Mucosa of gallbladder (tissue), 1 donor: ENCODE results near the gene GFPT1. TPM values are rescaled to one million over a fixed set of nuclear protein-coding genes. Genes with fewer than 3 reads are reported as not detected.
"Not testable (repeated sequence)": the region's sequence is repeated elsewhere in the genome, so short reads cannot be mapped to it uniquely, and the experiment has no call there.

Experiments used
- DNase-seq: peaks from one replicate; pipeline ENCODE4 v3.0.0-alpha.2; 2020; ENCODE audit warnings: low spot score
- total RNA-seq: library from RNA; stranded (reverse); gene quantifications from one replicate; pipeline ENCODE4 v1.2.1, GENCODE V29; 2021
- donor health status: DM: no; HTN: no; CAD: no.

Gene GFPT1
- total RNA-seq, 1 donor from 2014 or later, result 108 TPM

- DNase-seq, result no peak
Observed at GRCh38 chr2:69383176-69383812, 3.7 kb downstream of the GFPT1 start.

GRCh38 chr2:69382547-69382946, 4.5 kb downstream of the GFPT1 start:
- DNase-seq, result no peak

- DNase-seq, result no peak
Observed at GRCh38 chr2:69381337-69381737, 5.7 kb downstream of the GFPT1 start.

DNA sequence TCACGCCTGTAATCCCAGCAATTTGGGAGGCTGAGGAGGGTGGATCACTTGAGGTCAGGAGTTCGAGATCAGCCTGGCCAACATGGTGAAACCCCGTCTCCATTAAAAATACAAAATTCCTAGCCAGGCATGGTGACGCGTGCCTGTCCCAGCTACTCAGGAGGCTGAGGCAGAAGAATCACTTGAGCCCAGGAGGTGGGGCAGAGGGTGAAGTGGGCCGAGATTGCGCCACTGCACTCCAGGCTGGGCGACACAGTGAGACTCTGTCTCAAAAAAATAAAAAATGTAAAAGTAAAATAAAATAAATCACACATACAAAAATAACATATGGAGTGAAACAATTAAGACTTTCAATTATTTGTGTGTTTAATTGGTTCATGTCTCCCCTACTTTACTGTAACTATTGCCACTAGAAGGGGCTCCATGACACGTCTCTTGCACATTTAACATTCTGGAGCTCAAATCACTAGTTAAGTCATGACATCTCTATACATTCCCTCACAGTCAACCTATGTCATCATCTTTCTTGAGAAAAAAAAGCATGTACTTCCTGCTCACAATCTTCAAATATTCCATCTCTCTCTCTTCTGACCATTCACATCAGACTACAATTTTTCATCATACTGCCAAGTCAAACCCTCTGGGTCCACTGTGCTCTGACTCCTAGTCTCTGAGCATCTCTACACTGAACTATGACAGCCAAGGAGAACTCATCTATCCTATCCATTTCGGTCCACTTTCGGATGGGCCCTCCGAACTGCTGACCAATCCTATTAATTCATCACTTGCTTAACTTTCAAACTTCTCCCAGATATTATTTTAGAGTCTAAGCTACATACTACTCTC, 6.7 kb downstream of the GFPT1 start:
- DNase-seq, result no peak

DNA sequence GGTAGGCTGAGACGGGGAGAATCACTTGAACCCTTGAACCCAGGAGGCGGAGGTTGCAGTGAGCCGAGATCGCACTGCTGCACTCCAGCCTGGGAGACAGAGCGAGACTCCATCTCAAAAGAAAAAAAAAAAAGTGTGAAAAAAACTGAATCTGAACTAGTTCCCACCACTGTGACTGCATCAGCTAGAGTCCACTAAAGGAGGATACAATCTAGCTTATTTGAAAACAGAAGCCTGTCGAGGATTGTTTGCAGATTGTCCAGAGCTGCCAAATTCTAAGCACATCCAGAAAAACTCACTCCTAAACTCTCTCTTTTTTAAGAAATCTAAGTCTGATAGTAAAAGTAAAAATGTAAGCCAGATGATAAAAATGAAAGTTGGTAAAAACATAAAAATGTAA, 10.6 kb downstream of the GFPT1 start:
- no peak for DNase-seq

- peak; percentile 13 for DNase-seq
Observed at GRCh38 chr2:69375494-69376353, 11.3 kb downstream of the GFPT1 start.

DNA sequence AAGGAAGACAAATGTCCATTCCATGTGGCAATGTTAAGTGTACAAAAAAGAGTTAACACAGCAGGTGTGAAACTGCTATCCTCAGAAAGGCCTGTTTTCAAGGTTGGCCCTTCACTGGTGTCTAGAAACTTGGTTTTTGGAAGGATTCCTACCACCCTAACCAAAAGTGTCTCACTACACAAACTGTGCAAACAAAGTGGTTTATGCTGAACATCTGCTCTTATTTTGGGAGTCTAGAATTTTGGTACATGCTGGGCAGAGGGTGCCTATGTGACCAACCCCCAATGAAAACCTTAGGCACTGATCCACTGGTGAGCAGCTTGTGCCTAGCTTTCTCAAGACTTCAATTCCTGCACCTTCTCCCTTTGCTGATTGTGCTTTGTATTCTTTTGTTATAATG, 14.3 kb downstream of the GFPT1 start:
- no peak for DNase-seq

DNA sequence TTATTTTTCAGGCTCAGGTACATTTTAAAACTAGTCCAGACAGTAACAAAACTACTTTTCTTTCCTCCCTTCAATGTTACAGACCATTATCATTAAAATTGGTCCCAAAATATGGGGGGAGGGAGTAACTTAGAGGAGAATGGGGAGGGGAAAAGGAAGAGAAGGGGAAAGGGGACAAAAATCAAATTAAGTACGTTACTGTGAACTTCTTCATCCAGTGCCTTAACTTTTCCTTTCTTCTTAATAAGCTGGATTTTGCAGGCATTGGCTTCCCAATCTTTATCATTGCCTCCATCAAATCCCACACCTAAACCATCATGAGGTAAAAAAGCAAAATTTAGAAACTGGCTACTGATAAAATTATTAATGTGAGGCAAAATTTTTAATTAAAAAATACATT, 17.2 kb downstream of the GFPT1 start:
- no peak for DNase-seq

DNA sequence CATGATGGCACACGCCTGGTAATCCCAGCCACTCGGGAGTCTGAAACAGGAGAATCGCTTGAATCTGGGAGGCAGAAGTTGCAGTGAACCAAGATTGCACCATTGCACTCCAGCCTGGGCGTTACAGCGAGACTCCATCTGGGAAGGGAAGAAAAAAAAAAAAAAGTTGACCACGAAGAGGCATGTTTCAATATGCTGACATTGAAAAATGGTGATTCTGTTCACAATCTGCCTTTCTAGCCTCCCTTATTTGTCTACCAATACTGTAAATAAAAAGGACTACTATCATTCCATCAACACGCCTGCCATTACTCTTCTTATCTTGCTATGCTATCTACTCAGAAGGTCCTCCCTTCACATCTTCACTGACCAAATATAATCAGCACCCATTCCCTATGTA, 18.4 kb downstream of the GFPT1 start:
- DNase-seq, result no peak

DNA sequence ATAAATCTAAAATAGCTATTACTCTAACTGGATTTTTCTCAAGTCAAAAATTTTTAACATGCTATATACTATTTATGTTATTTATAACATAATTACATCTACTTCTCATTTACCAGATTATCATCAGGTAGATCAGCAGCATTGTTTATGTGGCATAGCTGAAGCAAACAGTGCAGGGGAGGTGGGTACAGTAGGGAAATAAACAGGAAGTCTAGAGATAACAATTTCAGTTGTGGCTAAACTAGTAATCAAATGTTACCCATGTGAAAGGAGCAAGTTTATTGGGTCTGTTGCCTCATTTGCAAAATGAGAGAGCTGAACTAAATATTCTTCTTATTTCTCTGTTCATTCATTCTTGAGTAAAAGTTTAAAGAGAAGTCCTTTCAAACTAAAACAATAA, 27.7 kb downstream of the GFPT1 start:
- no peak for DNase-seq

- no peak for DNase-seq
Observed at GRCh38 chr2:69358914-69359313, 28.1 kb downstream of the GFPT1 start.

DNA sequence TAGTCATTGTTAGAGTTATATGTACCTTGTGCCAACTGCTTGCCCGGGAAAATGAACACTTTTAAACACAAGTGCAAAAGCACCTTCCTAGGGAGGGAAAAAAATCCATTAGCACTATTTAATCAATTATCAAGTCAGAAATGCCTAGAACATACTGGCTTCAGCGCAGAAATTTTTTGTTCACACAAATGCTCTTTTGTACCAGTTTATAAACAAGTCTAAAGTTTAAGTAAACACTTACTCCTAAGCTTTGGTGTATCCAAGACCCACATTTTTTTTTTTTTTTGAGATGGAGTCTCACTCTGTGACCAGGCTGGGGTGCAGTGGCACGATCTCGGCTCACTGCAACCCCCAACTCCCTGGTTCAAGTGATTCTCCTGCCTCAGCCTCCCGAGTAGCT, 30.6 kb downstream of the GFPT1 start:
- DNase-seq, result no peak

- not testable (repeated sequence) for DNase-seq
Observed at GRCh38 chr2:69354976-69355375, 32.1 kb downstream of the GFPT1 start.

- no peak for DNase-seq
Observed at GRCh38 chr2:69353360-69353759, 33.7 kb downstream of the GFPT1 start.

GRCh38 chr2:69348781-69349180, 38.2 kb downstream of the GFPT1 start:
- no peak for DNase-seq

- DNase-seq, result no peak
Observed at GRCh38 chr2:69345434-69345833, 41.6 kb downstream of the GFPT1 start.

GRCh38 chr2:69344305-69344704, 42.7 kb downstream of the GFPT1 start:
- DNase-seq, result no peak

DNA sequence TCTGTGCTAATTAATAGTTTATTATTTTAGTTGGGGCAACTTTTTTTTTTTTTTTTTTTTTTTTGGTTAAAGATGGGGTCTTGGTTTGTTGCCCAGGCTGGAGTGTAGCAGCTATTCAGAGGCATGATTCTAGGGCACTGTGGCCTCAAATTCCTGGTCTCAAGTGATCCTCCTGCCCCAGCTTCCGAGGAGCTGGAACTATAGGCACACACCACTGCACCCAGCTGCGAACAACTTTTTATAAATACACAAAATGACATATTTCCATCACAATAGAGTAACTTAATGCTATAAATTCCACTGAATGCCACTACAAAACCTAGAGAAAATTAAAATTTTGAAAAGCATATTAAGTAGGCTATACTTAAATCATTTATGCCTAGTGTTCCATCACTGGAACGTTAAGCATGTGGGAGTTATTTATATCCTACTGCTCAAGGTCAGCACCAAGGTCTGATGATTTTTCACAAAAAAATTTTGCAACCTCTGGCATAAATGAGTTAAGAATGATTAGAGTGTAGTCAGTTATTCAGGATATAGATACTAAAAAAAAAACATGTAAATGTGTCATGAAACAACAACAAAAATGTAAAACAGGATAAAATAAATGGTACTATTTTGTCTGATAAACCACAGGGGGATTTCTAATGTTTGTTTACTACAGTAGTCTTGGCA, 46.8 kb downstream of the GFPT1 start:
- DNase-seq, result no peak

DNA sequence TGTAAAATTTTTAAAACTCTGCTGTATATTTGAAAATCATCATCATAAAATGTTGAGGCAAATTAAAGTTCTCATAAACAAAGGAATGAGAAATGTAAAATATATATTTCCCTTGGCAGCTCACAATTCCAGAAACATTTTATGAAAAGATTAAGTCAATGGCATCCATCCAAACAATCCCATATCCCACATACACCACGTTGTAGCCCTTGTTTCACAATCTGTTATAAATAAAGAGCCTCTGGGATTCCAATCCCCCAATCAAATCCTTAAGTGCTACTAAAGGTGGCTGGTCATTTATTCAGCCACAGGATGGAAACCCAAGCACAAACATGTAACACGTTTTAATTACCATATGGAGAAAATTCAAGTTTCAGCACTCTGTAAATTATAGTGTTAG, 51.7 kb downstream of the GFPT1 start:
- no peak for DNase-seq

DNA sequence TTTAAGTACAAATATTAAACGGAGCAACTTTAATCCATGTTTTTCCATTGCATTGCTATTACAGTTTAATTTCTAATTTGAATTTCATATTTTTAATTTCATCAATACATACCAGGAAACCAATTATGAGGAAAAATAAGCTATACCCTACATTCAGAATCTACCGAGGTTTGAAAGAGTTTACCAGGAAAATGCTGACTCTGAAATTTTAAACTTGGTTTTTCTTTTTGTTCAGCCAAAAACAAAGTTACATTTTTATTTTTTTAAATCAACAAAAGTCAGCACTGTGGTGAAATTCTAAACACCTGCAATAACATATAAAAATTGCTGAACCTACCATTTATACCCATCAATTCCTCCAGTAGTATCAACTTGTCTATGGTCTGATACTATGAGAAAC, 53.7 kb downstream of the GFPT1 start:
- no peak for DNase-seq

- no peak for DNase-seq
Observed at GRCh38 chr2:69330781-69331180, 56.2 kb downstream of the GFPT1 start.

GRCh38 chr2:69322631-69323030, 64.4 kb downstream of the GFPT1 start:
- no peak for DNase-seq
